ENCODE data around the gene UQCC3.
"Not testable (repeated sequence)": the region's sequence is repeated elsewhere in the genome, so short reads cannot be mapped to it uniquely, and the experiment has no call there.

Gene UQCC3

GRCh38 chr11:62665599-62666258 lies 5.7 kb upstream of the UQCC3 start:
- no peak for DNase-seq (ENCODE audit: low read depth)

GRCh38 chr11:62666259-62666926 lies 5.1 kb upstream of the UQCC3 start:
- DNase-seq (ENCODE audit: low read depth) = no peak

- no peak for DNase-seq (ENCODE audit: low read depth)
Observed at GRCh38 chr11:62667460-62667859, 4.0 kb upstream of the UQCC3 start.

GRCh38 chr11:62669420-62670161 lies 1.9 kb upstream of the UQCC3 start:
- DNase-seq (ENCODE audit: low read depth) = no peak

GRCh38 chr11:62671236-62671607 lies 251 bp upstream of the UQCC3 start:
- no peak for DNase-seq (ENCODE audit: low read depth)

- no peak for DNase-seq (ENCODE audit: low read depth)
Observed at GRCh38 chr11:62673196-62673525, 1.7 kb downstream of the UQCC3 start.

- not testable (repeated sequence) for DNase-seq (ENCODE audit: low read depth)
Observed at GRCh38 chr11:62675415-62675814, 3.9 kb downstream of the UQCC3 start.

- no peak for DNase-seq (ENCODE audit: low read depth)
Observed at GRCh38 chr11:62676698-62677097, 5.2 kb downstream of the UQCC3 start.

- DNase-seq (ENCODE audit: low read depth) = no peak
Observed at GRCh38 chr11:62677156-62677555, 5.7 kb downstream of the UQCC3 start.

- no peak for DNase-seq (ENCODE audit: low read depth)
Observed at GRCh38 chr11:62677714-62678113, 6.2 kb downstream of the UQCC3 start.

- no peak for DNase-seq (ENCODE audit: low read depth)
Observed at GRCh38 chr11:62678433-62678769, 6.9 kb downstream of the UQCC3 start.

GRCh38 chr11:62678770-62679696 lies 7.6 kb downstream of the UQCC3 start, which contains the start of gene UBXN1:
Gene UBXN1, minus strand, starts transcription at chr11:62679073. Its CDS starts 150 bp downstream, at chr11:62678923.
- DNase-seq (ENCODE audit: low read depth) = peak; percentile 73

- peak; percentile 56 for DNase-seq (ENCODE audit: low read depth)
Observed at GRCh38 chr11:62680825-62681240, 9.4 kb downstream of the UQCC3 start.

GRCh38 chr11:62682518-62682917 lies 11.0 kb downstream of the UQCC3 start:
- DNase-seq (ENCODE audit: low read depth) = no peak

- DNase-seq (ENCODE audit: low read depth) = no peak
Observed at GRCh38 chr11:62687508-62688396, 16.3 kb downstream of the UQCC3 start.

- DNase-seq (ENCODE audit: low read depth) = no peak
Observed at GRCh38 chr11:62688491-62688890, 17.0 kb downstream of the UQCC3 start.

- peak; percentile 92 for DNase-seq (ENCODE audit: low read depth)
Observed at GRCh38 chr11:62689421-62690183, 18.1 kb downstream of the UQCC3 start, which contains the start of gene LRRN4CL. Gene LRRN4CL, minus strand, starts transcription at chr11:62689530. Its CDS starts 1,022 bp downstream, at chr11:62688508.

- not testable (repeated sequence) for DNase-seq (ENCODE audit: low read depth)
Observed at GRCh38 chr11:62693624-62694023, 22.2 kb downstream of the UQCC3 start.

GRCh38 chr11:62694455-62695167 lies 23.1 kb downstream of the UQCC3 start:
- DNase-seq (ENCODE audit: low read depth) = no peak

- DNase-seq (ENCODE audit: low read depth) = no peak
Observed at GRCh38 chr11:62702246-62702645, 30.8 kb downstream of the UQCC3 start.
